Calu3 (cell line): ENCODE data around the gene RPS25. TPM values are rescaled to one million over a fixed set of nuclear protein-coding genes. Genes with fewer than 3 reads are reported as not detected.

Experiments
- BruUV-seq: library from RNA; stranded (reverse); fragments of 400-500 nt; replicated peaks from 2 replicates; lab custom pipeline; 2021; lab: Mats Ljungman, UMichigan
- CTCF ChIA-PET: fragments of 300-600 bp; sonication (Branson Sonifier 250); formaldehyde crosslinking; loops from one replicate; lab custom pipeline; 2022; ENCODE audit warnings: antibody characterized with exemption; lab: Charles Lee
- DNase-seq: peaks from one replicate; pipeline ENCODE4 v3.0.0; 2022
- H3K27ac Mint-ChIP-seq: one replicate; pipeline ENCODE4 v1.8.0; 2022; ENCODE audit warnings: mixed read lengths; ENCODE audit not compliant: unreplicated experiment
- H3K27me3 Mint-ChIP-seq: one replicate; pipeline ENCODE4 v1.8.0; 2022; ENCODE audit warnings: mixed read lengths; ENCODE audit not compliant: unreplicated experiment
- H3K36me3 Mint-ChIP-seq: one replicate; pipeline ENCODE4 v1.8.0; 2022; ENCODE audit warnings: mild to moderate bottlenecking, moderate library complexity, mixed read lengths; ENCODE audit not compliant: insufficient read depth, unreplicated experiment
- H3K4me1 Mint-ChIP-seq: one replicate; pipeline ENCODE4 v1.8.0; 2022; ENCODE audit warnings: mild to moderate bottlenecking, low read depth, mixed read lengths; ENCODE audit not compliant: unreplicated experiment
- H3K4me3 Mint-ChIP-seq: one replicate; pipeline ENCODE4 v1.8.0; 2022; ENCODE audit warnings: mild to moderate bottlenecking, low read depth, moderate library complexity, mixed read lengths; ENCODE audit not compliant: unreplicated experiment
- H3K9me3 Mint-ChIP-seq: one replicate; pipeline ENCODE4 v1.8.0; 2022; ENCODE audit warnings: low read depth, mixed read lengths; ENCODE audit not compliant: unreplicated experiment
- intact Hi-C: fragments of 100-400 bp; cut with micrococcal nuclease; formaldehyde crosslinking; loops from one replicate; pipeline ENCODE4 v1.10.0; 2022; ENCODE audit not compliant: unreplicated experiment
- total RNA-seq: library from RNA; stranded (reverse); gene quantifications from 2 replicates; pipeline ENCODE4 v1.2.3, GENCODE V29; 2022
- TF ChIP-seq, protein P1 (sequence below): fragments of 200-600 bp; IDR thresholded peaks from one replicate; pipeline ENCODE4 v1.8.0; 2022; ENCODE audit warnings: antibody characterized with exemption; ENCODE audit not compliant: unreplicated experiment

The RPS25 gene
- total RNA-seq, 1 experiment from 2014 or later, result 510 TPM

DNA sequence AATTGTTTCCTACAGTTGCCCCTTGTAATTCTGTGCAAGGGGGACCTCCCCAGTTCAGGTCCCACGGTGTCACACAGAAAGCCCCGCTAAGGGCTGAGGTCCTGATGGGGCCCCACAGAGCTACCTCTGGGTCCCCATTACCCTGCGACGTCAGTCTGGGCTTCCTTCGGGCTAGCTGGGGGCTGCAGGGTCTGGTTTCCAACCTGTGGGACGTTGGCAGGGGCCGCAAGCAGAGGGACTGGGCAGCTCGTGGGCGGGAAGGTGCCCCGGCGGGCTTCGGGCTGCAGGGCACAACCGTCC is 11.8 kb upstream of the RPS25 start:
- Mint-ChIP-seq H3K9me3 (no peaks in the 10 kb centered on the region), H3K4me3 (peak overlapping the region; percentile 76), H3K4me1 (peaks cover 24% of the 10 kb centered on the region), H3K27me3 (no peaks in the 10 kb centered on the region), H3K27ac (peak overlapping the region; percentile 50), H3K36me3 (peaks cover 21% of the 10 kb centered on the region)
- DNase-seq, result no peak
- no TSS peak for BruUV-seq
- TF ChIP-seq, protein P1, sequence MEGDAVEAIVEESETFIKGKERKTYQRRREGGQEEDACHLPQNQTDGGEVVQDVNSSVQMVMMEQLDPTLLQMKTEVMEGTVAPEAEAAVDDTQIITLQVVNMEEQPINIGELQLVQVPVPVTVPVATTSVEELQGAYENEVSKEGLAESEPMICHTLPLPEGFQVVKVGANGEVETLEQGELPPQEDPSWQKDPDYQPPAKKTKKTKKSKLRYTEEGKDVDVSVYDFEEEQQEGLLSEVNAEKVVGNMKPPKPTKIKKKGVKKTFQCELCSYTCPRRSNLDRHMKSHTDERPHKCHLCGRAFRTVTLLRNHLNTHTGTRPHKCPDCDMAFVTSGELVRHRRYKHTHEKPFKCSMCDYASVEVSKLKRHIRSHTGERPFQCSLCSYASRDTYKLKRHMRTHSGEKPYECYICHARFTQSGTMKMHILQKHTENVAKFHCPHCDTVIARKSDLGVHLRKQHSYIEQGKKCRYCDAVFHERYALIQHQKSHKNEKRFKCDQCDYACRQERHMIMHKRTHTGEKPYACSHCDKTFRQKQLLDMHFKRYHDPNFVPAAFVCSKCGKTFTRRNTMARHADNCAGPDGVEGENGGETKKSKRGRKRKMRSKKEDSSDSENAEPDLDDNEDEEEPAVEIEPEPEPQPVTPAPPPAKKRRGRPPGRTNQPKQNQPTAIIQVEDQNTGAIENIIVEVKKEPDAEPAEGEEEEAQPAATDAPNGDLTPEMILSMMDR, result no peak
- intact Hi-C loops, result no loop called here
- CTCF ChIA-PET, result interaction anchor here (0.6 kb wide), 2 partner anchors 220 to 264 kb away, joined by 3 to 6 read pairs; no protein-coding TSS in a partner anchor

DNA sequence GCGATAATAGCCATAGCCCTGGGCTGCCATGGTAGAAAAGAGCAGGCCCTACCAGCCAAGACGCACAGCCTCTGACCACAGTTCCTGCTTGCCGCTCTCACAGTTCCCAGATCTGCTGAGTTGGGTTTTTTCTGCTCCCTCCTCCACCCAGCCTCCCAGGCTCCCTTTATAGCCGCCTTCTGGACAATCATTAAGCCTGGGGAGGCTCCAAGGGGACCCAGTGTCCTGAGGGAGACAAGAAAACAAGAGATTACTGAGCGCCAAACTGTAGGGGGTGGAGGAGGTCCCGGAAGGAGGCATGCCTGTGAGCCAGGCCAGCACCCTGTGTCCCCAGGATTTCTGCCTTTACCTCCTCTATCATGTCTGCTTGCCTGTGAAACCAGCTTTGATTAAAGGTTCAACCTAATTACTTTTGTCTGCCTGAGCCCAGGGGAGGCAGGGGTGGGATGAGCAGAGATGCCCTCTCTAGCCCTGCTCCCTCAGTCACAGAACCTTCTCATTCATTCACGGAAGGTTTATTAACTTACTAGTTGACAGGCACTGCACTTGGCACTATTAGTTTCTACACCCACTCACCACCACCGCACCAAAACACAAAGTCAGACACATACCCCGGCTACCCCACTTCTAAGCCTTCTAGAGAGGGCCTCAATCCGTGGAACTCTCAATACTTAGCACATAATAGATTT is 11.3 kb upstream of the RPS25 start:
- no peaks in the 10 kb centered on the region for H3K9me3 Mint-ChIP-seq
- CTCF ChIA-PET, result interaction anchor here (0.6 kb wide), 1 partner anchor 220 kb away, joined by 6 read pairs; no protein-coding TSS in a partner anchor
- peak; percentile 61 for DNase-seq
- BruUV-seq, result TSS peak; percentile 24
- peak overlapping the region; percentile 50 for H3K27ac Mint-ChIP-seq
- no peaks in the 10 kb centered on the region for H3K27me3 Mint-ChIP-seq
- intact Hi-C loops, result no loop called here
- H3K4me3 Mint-ChIP-seq, result peak overlapping the region; percentile 76
- peaks cover 24% of the 10 kb centered on the region for H3K4me1 Mint-ChIP-seq
- TF ChIP-seq, protein P1, result no peak
- peaks cover 22% of the 10 kb centered on the region for H3K36me3 Mint-ChIP-seq

DNA sequence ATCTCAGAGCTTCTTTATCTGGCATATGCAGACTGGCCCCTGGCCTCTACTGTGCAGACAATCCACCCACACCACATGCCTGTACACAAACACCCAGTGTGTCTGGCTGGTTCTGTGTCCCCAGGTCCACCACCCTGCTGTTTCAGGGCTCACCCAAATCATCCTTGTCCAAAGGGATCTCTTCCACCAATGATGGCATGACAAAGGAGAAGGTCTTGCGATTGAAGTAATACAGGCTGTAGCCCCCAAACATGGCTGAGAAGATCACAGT is 10.9 kb upstream of the RPS25 start:
- H3K36me3 Mint-ChIP-seq, result peaks cover 27% of the 10 kb centered on the region
- no peaks in the 10 kb centered on the region for H3K27me3 Mint-ChIP-seq
- H3K4me3 Mint-ChIP-seq, result peak overlapping the region; percentile 76
- intact Hi-C loops, result no loop called here
- no TSS peak for BruUV-seq
- DNase-seq, result no peak
- TF ChIP-seq, protein P1, result no peak
- CTCF ChIA-PET, result no interaction called here
- peaks cover 24% of the 10 kb centered on the region for H3K4me1 Mint-ChIP-seq
- H3K9me3 Mint-ChIP-seq, result no peaks in the 10 kb centered on the region
- H3K27ac Mint-ChIP-seq, result peak overlapping the region; percentile 50

DNA sequence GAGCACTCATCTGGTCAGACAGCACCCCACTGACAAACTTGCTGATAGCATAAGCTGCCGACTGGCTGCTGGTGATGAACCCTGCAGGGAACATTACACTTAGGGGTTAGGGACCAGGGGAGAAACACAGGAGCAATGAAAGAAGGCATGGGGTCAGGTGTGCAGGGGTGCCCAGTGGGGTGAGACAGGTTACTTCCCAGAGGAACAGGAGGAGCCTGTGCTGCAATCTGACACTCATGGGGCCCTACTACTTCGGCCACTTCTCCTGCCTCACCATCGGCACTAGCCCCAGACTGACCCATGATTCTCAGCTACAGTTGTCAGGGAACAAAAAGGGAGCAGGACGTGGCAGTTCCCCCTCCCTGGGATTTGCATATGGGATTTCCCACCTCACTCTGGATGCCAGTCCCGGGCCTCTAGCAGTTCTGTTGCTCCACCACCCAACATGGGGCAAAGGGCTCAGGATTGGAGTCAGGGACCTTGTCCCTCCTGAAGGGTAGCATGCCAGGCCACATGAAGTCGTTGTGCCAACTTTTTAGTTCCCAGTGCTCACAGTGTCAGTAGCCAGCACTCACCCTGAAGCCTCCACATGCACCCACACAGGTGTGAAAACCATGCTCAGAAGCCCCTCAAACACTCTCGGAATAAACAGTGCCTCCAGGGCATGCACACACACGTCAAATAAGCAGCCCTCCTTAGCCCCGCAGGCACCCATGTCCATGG is 10.4 kb upstream of the RPS25 start:
- Mint-ChIP-seq H3K27me3 (no peaks in the 10 kb centered on the region), H3K4me1 (peaks cover 24% of the 10 kb centered on the region), H3K9me3 (no peaks in the 10 kb centered on the region), H3K36me3 (peaks cover 29% of the 10 kb centered on the region), H3K27ac (no peak overlapping the region), H3K4me3 (peak overlapping the region; percentile 76)
- intact Hi-C loops, result no loop called here
- CTCF ChIA-PET, result no interaction called here
- no TSS peak for BruUV-seq
- DNase-seq, result peak; percentile 8
- TF ChIP-seq, protein P1, result no peak
